Mesothelial cell of epicardium (in vitro differentiated cells): ENCODE results near the gene HYAL1. TPM values are rescaled to one million over a fixed set of nuclear protein-coding genes. Genes with fewer than 3 reads are reported as not detected.

ENCODE experiments used
- DNase-seq, 2 experiments: peaks; one replicate each; pipeline ENCODE4 v3.0.0; 2021; ENCODE audit warnings: low spot score in 2 of 2; ENCODE audit not compliant: unreplicated experiment in 2 of 2
- H3K27ac Mint-ChIP-seq: 2 replicates; pipeline ENCODE4 v1.8.0; 2021; ENCODE audit warnings: mixed read lengths
- H3K27me3 Mint-ChIP-seq: 2 replicates; pipeline ENCODE4 v1.8.0; 2021; ENCODE audit warnings: low read depth, mixed read lengths
- H3K36me3 Mint-ChIP-seq: 2 replicates; pipeline ENCODE4 v1.8.0; 2021; ENCODE audit warnings: mixed read lengths
- H3K4me1 Mint-ChIP-seq: 2 replicates; pipeline ENCODE4 v1.8.0; 2021; ENCODE audit warnings: mixed read lengths
- H3K4me3 Mint-ChIP-seq: 2 replicates; pipeline ENCODE4 v1.8.0; 2021; ENCODE audit warnings: mild to moderate bottlenecking, moderate library complexity, mixed read lengths
- H3K9me3 Mint-ChIP-seq: 2 replicates; pipeline ENCODE4 v1.8.0; 2021; ENCODE audit warnings: mixed read lengths
- total RNA-seq: library from RNA; stranded (reverse); gene quantifications from 3 replicates; pipeline ENCODE4 v1.2.1, GENCODE V29; 2021
- TF ChIP-seq, protein P1 (sequence below): fragments of 200-600 bp; sonication (generic); IDR thresholded peaks from one replicate; pipeline ENCODE4 v1.5.0; 2021; ENCODE audit warnings: antibody characterized with exemption; ENCODE audit not compliant: unreplicated experiment

HYAL1 gene
- total RNA-seq, 1 donor from 2014 or later, result 2.7 TPM

GRCh38 chr3:50337175-50337861, 33.9 kb upstream of the HYAL1 start:
- H3K27ac Mint-ChIP-seq, result peak overlapping the region; percentile 99
- H3K27me3 Mint-ChIP-seq, result peaks cover 37% of the 10 kb centered on the region
- H3K4me1 Mint-ChIP-seq, result peaks cover 45% of the 10 kb centered on the region
- no peaks in the 10 kb centered on the region for H3K9me3 Mint-ChIP-seq
- TF ChIP-seq, protein P1, sequence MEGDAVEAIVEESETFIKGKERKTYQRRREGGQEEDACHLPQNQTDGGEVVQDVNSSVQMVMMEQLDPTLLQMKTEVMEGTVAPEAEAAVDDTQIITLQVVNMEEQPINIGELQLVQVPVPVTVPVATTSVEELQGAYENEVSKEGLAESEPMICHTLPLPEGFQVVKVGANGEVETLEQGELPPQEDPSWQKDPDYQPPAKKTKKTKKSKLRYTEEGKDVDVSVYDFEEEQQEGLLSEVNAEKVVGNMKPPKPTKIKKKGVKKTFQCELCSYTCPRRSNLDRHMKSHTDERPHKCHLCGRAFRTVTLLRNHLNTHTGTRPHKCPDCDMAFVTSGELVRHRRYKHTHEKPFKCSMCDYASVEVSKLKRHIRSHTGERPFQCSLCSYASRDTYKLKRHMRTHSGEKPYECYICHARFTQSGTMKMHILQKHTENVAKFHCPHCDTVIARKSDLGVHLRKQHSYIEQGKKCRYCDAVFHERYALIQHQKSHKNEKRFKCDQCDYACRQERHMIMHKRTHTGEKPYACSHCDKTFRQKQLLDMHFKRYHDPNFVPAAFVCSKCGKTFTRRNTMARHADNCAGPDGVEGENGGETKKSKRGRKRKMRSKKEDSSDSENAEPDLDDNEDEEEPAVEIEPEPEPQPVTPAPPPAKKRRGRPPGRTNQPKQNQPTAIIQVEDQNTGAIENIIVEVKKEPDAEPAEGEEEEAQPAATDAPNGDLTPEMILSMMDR, result no peak
- DNase-seq, result peak; percentile 94 to 95
- peak overlapping the region; percentile 85 for H3K4me3 Mint-ChIP-seq
- H3K36me3 Mint-ChIP-seq, result no peaks in the 10 kb centered on the region

DNA sequence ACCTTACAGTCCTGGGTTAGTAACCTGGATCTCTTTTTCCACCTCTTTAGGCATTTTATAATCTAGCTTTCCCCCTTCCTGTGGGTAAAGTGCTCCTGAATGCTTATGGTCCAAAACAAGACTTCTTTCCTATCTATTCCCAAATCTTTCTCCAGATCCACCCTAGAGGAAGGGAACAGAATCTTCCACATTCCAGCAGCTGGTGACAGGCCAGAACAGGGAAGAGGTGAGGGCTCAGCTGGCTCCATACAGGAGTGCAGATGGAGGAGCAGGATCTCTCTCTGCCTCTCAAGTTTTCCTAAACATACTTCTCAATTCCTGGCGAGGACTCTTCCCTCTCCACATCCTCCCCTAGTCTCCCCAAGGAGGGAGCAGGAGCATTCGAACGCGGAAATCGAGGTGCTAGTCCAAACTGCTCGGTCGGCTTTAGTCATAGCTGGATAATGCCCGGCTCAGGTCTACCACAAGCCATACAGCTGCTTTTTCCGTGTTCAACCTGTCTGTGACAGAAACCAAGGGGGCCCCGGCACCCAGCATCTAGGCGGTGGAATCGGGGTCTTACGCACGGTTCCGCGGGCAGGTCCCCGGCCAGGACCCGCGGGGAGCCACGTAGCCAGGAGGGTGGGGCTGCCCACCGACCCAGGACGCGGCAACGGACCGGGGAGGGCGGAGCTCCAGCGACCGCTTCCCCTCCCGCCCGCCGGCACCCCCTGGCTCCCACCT, 33.2 kb upstream of the HYAL1 start:
- Mint-ChIP-seq H3K9me3 (no peaks in the 10 kb centered on the region), H3K36me3 (no peaks in the 10 kb centered on the region), H3K4me1 (peaks cover 45% of the 10 kb centered on the region), H3K4me3 (peak overlapping the region; percentile 85), H3K27me3 (peaks cover 30% of the 10 kb centered on the region), H3K27ac (peak overlapping the region; percentile 93)
- TF ChIP-seq, protein P1, result no peak
- no peak for DNase-seq

DNA sequence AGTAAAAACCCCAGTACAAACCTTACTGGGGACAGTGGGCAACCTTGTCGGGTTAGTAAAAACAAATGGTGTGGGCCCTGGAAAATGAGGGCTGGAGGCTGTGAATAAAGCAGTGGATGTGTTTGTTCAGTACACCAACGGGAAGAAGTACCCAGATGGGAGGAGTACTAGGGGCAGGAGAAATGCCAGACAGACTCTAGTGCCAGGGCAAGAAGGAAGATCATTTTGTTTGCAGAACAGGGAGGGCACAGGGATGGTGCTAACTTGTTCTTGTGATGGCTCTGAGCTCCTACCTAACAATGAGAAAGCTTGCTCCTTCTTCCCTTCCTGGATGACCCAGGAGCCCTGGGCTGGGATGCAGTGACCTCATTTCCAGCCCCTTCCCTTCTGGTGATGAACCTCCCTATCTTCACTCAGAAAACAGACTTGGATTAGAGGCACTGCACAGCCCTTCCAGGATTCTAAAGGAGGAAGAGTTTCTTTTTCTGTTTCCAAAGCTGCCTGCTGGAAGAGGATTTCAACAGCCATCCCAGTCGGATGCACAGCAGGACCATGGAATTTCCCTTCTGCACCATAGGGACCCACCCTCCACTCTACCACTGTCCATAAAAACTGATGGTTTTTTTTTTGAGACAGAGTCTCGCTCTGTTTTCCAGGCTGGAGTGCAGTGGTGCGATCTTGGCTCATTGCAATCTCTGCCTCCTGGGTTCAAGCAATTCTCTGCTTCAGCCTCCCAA, 31.1 kb upstream of the HYAL1 start:
- Mint-ChIP-seq H3K9me3 (no peaks in the 10 kb centered on the region), H3K27ac (no peak overlapping the region), H3K4me3 (peak overlapping the region; percentile 30), H3K4me1 (peaks cover 38% of the 10 kb centered on the region), H3K36me3 (peaks cover 5% of the 10 kb centered on the region), H3K27me3 (peaks cover 11% of the 10 kb centered on the region)
- TF ChIP-seq, protein P1, result no peak
- no peak for DNase-seq

GRCh38 chr3:50333744-50334328, 30.5 kb upstream of the HYAL1 start:
- Mint-ChIP-seq H3K27me3 (peaks cover 4% of the 10 kb centered on the region), H3K9me3 (no peaks in the 10 kb centered on the region), H3K4me1 (peaks cover 34% of the 10 kb centered on the region), H3K27ac (peak overlapping the region; percentile 67), H3K4me3 (no peak overlapping the region), H3K36me3 (peaks cover 5% of the 10 kb centered on the region)
- no peak for DNase-seq
- TF ChIP-seq, protein P1, result no peak

- H3K27me3 Mint-ChIP-seq, result no peaks in the 10 kb centered on the region
- no peaks in the 10 kb centered on the region for H3K9me3 Mint-ChIP-seq
- no peak overlapping the region for H3K27ac Mint-ChIP-seq
- no peak for DNase-seq
- no peak overlapping the region for H3K4me3 Mint-ChIP-seq
- TF ChIP-seq, protein P1, result no peak
- peaks cover 32% of the 10 kb centered on the region for H3K4me1 Mint-ChIP-seq
- H3K36me3 Mint-ChIP-seq, result peaks cover 5% of the 10 kb centered on the region
These were observed 28.1 kb upstream of the HYAL1 start for GRCh38 chr3:50331364-50331907.
